ENCODE results near the gene HOOK2. TPM values are rescaled to one million over a fixed set of nuclear protein-coding genes. Genes with fewer than 3 reads are reported as not detected.

HOOK2 gene
- total RNA-seq, 1 experiment from 2014 or later: 14.3 TPM

- ATAC-seq (no peak), DNase-seq (ENCODE audit: low read depth, low spot score) (no peak)
- ChIA-PET POLR2A (interaction anchor here (0.6 kb wide), 1 partner anchor 12 kb away, joined by 3 read pairs; no protein-coding TSS in a partner anchor), CTCF (no interaction called here)
- in situ Hi-C loops (cut with HindIII; ENCODE audit: low pct_unique_long_range_greater_than_20kb, low sequenced_read_pairs) (no loop called here), intact Hi-C loops (cut with micrococcal nuclease; ENCODE audit: unreplicated experiment) (no loop called here)
- Histone ChIP-seq H3K4me3 (ENCODE audit: low read depth in 2 of 2, low read length in 2 of 2) (no peak overlapping the region), H3K9me3 (ENCODE audit: control insufficient read depth, insufficient read depth, low read depth, low read length) (no peaks in the 10 kb centered on the region), H3K4me1 (ENCODE audit: control insufficient read depth, insufficient read depth, low read length) (no peaks in the 10 kb centered on the region), H3K36me3 (ENCODE audit: control insufficient read depth, insufficient read depth, low read length) (no peaks in the 10 kb centered on the region), H3K27ac (ENCODE audit: low read length) (no peak overlapping the region), H3K27me3 (ENCODE audit: control insufficient read depth, insufficient read depth, low read length) (no peaks in the 10 kb centered on the region)
- TF ChIP-seq TCF7L2 (IDR thresholded peaks at IDR 0.05; ENCODE audit: low read depth, low read length): no peak
- TF ChIP-seq SIN3A (IDR thresholded peaks at IDR 0.05; ENCODE audit: borderline replicate concordance, insufficient read depth, low read depth, low read length): no peak
- no peak for TF ChIP-seq CTCF (IDR thresholded peaks at IDR 0.05)
- TF ChIP-seq, protein P1, sequence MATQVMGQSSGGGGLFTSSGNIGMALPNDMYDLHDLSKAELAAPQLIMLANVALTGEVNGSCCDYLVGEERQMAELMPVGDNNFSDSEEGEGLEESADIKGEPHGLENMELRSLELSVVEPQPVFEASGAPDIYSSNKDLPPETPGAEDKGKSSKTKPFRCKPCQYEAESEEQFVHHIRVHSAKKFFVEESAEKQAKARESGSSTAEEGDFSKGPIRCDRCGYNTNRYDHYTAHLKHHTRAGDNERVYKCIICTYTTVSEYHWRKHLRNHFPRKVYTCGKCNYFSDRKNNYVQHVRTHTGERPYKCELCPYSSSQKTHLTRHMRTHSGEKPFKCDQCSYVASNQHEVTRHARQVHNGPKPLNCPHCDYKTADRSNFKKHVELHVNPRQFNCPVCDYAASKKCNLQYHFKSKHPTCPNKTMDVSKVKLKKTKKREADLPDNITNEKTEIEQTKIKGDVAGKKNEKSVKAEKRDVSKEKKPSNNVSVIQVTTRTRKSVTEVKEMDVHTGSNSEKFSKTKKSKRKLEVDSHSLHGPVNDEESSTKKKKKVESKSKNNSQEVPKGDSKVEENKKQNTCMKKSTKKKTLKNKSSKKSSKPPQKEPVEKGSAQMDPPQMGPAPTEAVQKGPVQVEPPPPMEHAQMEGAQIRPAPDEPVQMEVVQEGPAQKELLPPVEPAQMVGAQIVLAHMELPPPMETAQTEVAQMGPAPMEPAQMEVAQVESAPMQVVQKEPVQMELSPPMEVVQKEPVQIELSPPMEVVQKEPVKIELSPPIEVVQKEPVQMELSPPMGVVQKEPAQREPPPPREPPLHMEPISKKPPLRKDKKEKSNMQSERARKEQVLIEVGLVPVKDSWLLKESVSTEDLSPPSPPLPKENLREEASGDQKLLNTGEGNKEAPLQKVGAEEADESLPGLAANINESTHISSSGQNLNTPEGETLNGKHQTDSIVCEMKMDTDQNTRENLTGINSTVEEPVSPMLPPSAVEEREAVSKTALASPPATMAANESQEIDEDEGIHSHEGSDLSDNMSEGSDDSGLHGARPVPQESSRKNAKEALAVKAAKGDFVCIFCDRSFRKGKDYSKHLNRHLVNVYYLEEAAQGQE (IDR thresholded peaks at IDR 0.05; ENCODE audit: insufficient read depth in 1 of 2, low read depth in 2 of 2, low read length in 1 of 2): no peak
- no peak for TF ChIP-seq POLR2AphosphoS5 (IDR thresholded peaks at IDR 0.05; ENCODE audit: low read depth, low read length)
- no TSS peak for BruUV-seq (replicated peaks)
These were observed 19.0 kb downstream of the HOOK2 start for GRCh38 chr19:12756150-12756883.

DNA sequence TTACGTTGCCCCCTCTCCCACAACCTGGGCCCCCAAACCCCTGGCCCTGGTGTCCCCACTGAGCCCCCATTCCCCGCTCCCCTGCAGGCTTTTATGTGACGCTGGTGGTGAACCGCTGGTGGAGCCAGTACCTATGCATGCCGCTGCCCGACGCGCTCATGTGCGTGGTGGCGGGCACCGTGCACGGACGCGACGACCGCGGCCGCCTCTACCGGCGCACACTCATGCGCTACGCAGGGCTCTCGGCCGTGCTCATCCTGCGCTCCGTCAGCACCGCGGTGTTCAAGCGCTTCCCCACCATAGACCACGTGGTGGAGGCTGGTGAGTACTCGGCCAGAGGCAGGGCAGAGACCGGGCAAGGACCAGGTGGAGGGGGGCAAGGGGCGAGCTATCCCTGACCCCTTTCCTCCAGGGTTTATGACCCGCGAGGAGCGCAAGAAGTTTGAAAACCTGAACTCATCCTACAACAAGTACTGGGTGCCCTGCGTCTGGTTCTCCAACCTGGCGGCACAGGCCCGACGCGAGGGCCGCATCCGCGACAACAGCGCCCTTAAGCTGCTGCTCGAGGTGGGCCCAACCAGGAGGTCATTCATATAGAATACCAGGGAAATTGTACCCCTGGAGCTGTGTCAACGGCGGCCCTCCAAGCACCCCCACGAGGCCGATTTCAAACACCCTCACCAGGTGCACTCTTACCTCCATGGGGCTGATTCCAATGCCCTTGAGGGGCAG lies 20.7 kb downstream of the HOOK2 start:
- H3K36me3 ChIP-seq (ENCODE audit: control insufficient read depth, insufficient read depth, low read length): no peaks in the 10 kb centered on the region
- TF ChIP-seq TCF7L2 (IDR thresholded peaks at IDR 0.05; ENCODE audit: low read depth, low read length): no peak
- no peak for TF ChIP-seq SIN3A (IDR thresholded peaks at IDR 0.05; ENCODE audit: borderline replicate concordance, insufficient read depth, low read depth, low read length)
- no peak for TF ChIP-seq POLR2AphosphoS5 (IDR thresholded peaks at IDR 0.05; ENCODE audit: low read depth, low read length)
- no peak for TF ChIP-seq CTCF (IDR thresholded peaks at IDR 0.05)
- TF ChIP-seq, protein P1 (IDR thresholded peaks at IDR 0.05; ENCODE audit: insufficient read depth in 1 of 2, low read depth in 2 of 2, low read length in 1 of 2): no peak
- H3K27me3 ChIP-seq (ENCODE audit: control insufficient read depth, insufficient read depth, low read length): no peaks in the 10 kb centered on the region
- no TSS peak for BruUV-seq (replicated peaks)
- no peak overlapping the region for H3K4me3 ChIP-seq (ENCODE audit: low read depth in 2 of 2, low read length in 2 of 2)
- peaks cover 3% of the 10 kb centered on the region for H3K4me1 ChIP-seq (ENCODE audit: control insufficient read depth, insufficient read depth, low read length)
- in situ Hi-C loops (cut with HindIII; ENCODE audit: low pct_unique_long_range_greater_than_20kb, low sequenced_read_pairs): no loop called here
- no peak overlapping the region for H3K27ac ChIP-seq (ENCODE audit: low read length)
- ATAC-seq (no peak), DNase-seq (ENCODE audit: low read depth, low spot score) (no peak)
- intact Hi-C loops (cut with micrococcal nuclease; ENCODE audit: unreplicated experiment): no loop called here
- ChIA-PET POLR2A (interaction anchor here (0.6 kb wide), 1 partner anchor 27 kb away, joined by 9 read pairs; no protein-coding TSS in a partner anchor), CTCF (interaction anchor here (0.6 kb wide), 1 partner anchor 74 kb away, joined by 3 read pairs; no protein-coding TSS in a partner anchor)
- no peaks in the 10 kb centered on the region for H3K9me3 ChIP-seq (ENCODE audit: control insufficient read depth, insufficient read depth, low read depth, low read length)

All from Panc1 (cell line).